Measurements from ENCODE around the gene ISCA1.

The ISCA1 gene

DNA sequence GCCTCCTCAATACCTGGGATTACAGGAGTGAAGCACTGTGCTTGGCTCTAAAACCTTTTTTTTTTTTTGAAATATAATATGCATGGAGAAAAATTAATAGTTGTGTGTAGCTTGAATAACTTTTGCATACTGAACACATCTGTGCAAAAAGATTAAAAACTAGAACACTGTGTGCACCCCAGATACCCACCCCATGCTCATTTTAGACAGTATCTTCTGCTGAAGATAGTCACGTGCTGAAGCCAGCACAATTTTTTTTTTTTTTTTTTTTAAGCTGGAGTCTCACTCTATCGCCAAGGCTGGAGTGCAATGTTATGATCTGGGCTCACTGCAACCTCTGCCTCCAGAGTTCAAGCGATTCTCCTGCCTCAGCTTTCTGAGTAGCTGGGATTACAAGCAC, 62.7 kb downstream of the ISCA1 start:
- DNase-seq = no peak

DNA sequence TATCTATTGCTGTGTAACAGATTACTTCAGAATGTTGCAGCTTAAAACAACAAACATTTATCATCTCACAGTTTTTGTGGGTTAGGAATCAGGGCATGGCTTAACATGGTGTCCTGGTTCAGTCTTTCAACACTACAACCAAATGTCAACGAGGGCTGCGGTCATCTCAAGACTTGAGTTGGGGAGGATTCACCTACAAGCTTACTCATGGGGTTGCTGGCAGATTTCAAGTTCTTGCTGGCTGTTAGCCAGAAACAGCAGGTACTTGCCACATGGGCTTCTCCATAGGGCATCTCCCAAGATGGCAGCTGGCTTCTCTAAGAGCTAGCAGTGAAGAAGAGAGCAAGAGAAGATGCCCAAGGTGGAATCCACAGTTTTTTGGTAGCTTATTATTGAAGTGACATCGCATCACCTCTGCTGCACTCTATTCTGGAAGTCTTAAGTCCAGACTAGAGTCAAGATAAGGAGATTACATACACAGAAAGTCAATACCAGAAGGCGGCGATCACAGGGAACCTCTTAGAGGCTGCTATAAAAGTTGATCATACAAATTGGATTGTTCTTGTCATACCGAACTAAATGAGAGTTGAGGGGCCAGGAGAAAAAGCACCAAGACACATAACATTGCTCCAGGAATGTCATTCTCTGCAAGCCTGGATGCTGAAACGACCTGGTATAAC, 65.1 kb downstream of the ISCA1 start:
- DNase-seq = no peak
